Activated T-helper 9 cell treated with anti-CD3 and anti-CD28 coated beads, Interleukin-2, amount 50 U/mL, for 16 hours (primary cell): ENCODE measurements around the gene EFS.
"Not testable (repeated sequence)": the region's sequence is repeated elsewhere in the genome, so short reads cannot be mapped to it uniquely, and the experiment has no call there.

ENCODE experiments used
- DNase-seq: peaks from one replicate; pipeline ENCODE4 v3.0.0-alpha.2; 2020; ENCODE audit warnings: low read depth

The EFS gene

GRCh38 chr14:23327947-23328744 lies 36.8 kb downstream of the EFS start:
- DNase-seq: peak; percentile 39

GRCh38 chr14:23326491-23327332 lies 38.3 kb downstream of the EFS start:
- DNase-seq: no peak

GRCh38 chr14:23325746-23326145 lies 39.2 kb downstream of the EFS start:
- not testable (repeated sequence) for DNase-seq

GRCh38 chr14:23324993-23325392 lies 40.0 kb downstream of the EFS start:
- no peak for DNase-seq

- no peak for DNase-seq
Observed at GRCh38 chr14:23324455-23324846, 40.5 kb downstream of the EFS start.

- DNase-seq: no peak
Observed at GRCh38 chr14:23323838-23324454, 41.0 kb downstream of the EFS start.

GRCh38 chr14:23322568-23323517 lies 42.1 kb downstream of the EFS start:
- no peak for DNase-seq

- peak; percentile 36 for DNase-seq
Observed at GRCh38 chr14:23321572-23322547, 43.1 kb downstream of the EFS start.

GRCh38 chr14:23320584-23321571 lies 44.1 kb downstream of the EFS start, which contains the start of gene PABPN1:
Gene PABPN1 (plus strand): TSS chr14:23321457. CDS start chr14:23321470, 13 bp downstream.
- DNase-seq: peak; percentile 94

GRCh38 chr14:23319746-23320583 lies 45.0 kb downstream of the EFS start:
- no peak for DNase-seq

GRCh38 chr14:23316300-23316699 lies 48.7 kb downstream of the EFS start:
- no peak for DNase-seq

GRCh38 chr14:23310546-23310945 lies 54.4 kb downstream of the EFS start:
- no peak for DNase-seq

- DNase-seq: no peak
Observed at GRCh38 chr14:23308721-23309445, 56.1 kb downstream of the EFS start.

GRCh38 chr14:23307687-23308644 lies 57.0 kb downstream of the EFS start:
- DNase-seq: no peak

GRCh38 chr14:23307146-23307530 lies 57.8 kb downstream of the EFS start:
- no peak for DNase-seq
